Common myeloid progenitor, CD34-positive (primary cell): ENCODE data around the gene HNRNPLL.

Experiments
- CTCF ChIA-PET: fragments of 350-600 bp; sonication (Branson Sonifier 250); formaldehyde crosslinking; loops from one replicate; lab custom pipeline; 2021; ENCODE audit warnings: antibody characterized with exemption; lab: Charles Lee
- POLR2A ChIA-PET: fragments of 350-600 bp; sonication (Branson Sonifier 250); formaldehyde crosslinking; loops from one replicate; lab custom pipeline; 2021; ENCODE audit warnings: antibody characterized with exemption; lab: Charles Lee
- DNase-seq, 3 donors: peaks; one replicate each; pipeline versions ENCODE4 v3.0.0 to v3.0.0-alpha.2; 2013
- H3K27ac ChIP-seq, 2 experiments: 1 replicate in 1 of 2; 2 replicates in 1 of 2; pipeline ENCODE4 v1.7.0; 2013; ENCODE audit warnings: inconsistent platforms in 2 of 2, low read length in 2 of 2, mild to moderate bottlenecking in 2 of 2, low read depth in 1 of 2, moderate library complexity in 1 of 2; ENCODE audit not compliant: severe bottlenecking in 2 of 2, insufficient read depth in 1 of 2, poor library complexity in 1 of 2
- H3K27me3 ChIP-seq, 5 experiments: replicated peaks in 2 of 5; 1 replicate in 3 of 5; 2 replicates in 2 of 5; pipeline versions ENCODE4 v1.6.1 to v1.7.0; 2013; ENCODE audit warnings: low read length in 4 of 5, mild to moderate bottlenecking in 2 of 5, moderate library complexity in 2 of 5, inconsistent platforms in 1 of 5; ENCODE audit not compliant: insufficient read depth in 5 of 5, control insufficient read depth in 4 of 5
- H3K36me3 ChIP-seq, 4 experiments: 1 replicate in 2 of 4; 2 replicates in 2 of 4; pipeline versions ENCODE4 v1.6.1 to v1.7.0; 2013; ENCODE audit warnings: low read length in 3 of 4, control low read depth in 1 of 4, mild to moderate bottlenecking in 1 of 4; ENCODE audit not compliant: control insufficient read depth in 4 of 4, insufficient read depth in 4 of 4
- H3K4me1 ChIP-seq, 4 experiments: 1 replicate in 3 of 4; 2 replicates in 1 of 4; pipeline versions ENCODE4 v1.6.1 to v1.7.1; 2013; ENCODE audit warnings: low read length in 3 of 4, mild to moderate bottlenecking in 3 of 4, control low read depth in 1 of 4, inconsistent platforms in 1 of 4, moderate library complexity in 1 of 4; ENCODE audit not compliant: control insufficient read depth in 4 of 4, insufficient read depth in 4 of 4; ENCODE audit errors: control extremely low read depth in 1 of 4
- H3K4me3 ChIP-seq, 7 experiments: 1 replicate in 4 of 7; 2 replicates in 3 of 7; pipeline versions ENCODE4 v1.5.1 to v1.7.0; 2013; ENCODE audit warnings: mild to moderate bottlenecking in 7 of 7, low read length in 6 of 7, moderate library complexity in 6 of 7, inconsistent platforms in 2 of 7, low read depth in 2 of 7, control low read depth in 1 of 7; ENCODE audit not compliant: insufficient read depth in 4 of 7, control insufficient read depth in 1 of 7; ENCODE audit errors: extremely low read depth in 1 of 7
- H3K9me3 ChIP-seq, 5 experiments: 1 replicate in 4 of 5; 2 replicates in 1 of 5; pipeline versions ENCODE4 v1.6.1 to v1.7.1; 2013; ENCODE audit warnings: low read length in 4 of 5, mild to moderate bottlenecking in 2 of 5, inconsistent platforms in 1 of 5, low read depth in 1 of 5, moderate library complexity in 1 of 5; ENCODE audit not compliant: control insufficient read depth in 4 of 5, insufficient read depth in 2 of 5; ENCODE audit errors: control extremely low read depth in 1 of 5
- WGBS: methylation state at CpG from one replicate; pipeline ENCODE4 v1.1.5; 2013; ENCODE audit not compliant: insufficient coverage; 5-methylcytosine and 5-hydroxymethylcytosine counted together

HNRNPLL gene

DNA sequence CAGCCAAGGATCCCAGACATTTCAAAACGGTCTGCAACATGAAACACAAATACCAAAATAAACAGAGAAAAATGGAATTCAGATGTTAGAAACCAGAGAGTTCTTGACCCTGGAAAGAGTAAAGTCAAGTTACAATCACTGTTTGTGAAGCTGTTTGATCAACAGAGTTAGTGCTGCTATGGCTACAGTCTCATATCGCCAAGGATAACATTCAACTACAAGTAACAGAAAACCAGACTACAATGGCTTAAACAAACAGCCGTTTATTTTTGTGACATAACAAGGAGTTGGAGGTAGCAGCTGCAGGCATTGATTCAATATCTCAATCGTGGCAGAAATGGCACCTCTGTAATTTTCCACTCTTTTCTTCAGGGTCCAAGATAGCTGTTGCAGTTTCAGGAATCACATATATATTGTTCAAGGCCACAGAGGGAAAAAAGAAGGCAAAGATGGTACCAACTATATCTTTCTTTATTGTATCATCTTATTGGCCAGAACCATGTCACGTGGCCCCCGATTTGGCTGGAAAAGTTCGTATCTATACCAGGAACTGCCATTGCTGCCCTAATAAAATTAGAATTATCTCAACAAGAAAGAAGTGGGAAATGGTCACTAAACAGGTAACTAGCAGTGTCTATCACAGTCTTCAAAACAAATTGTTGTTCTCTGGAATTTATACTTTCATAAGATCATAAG lies 17.7 kb upstream of the HNRNPLL start:
- ChIA-PET CTCF (interaction anchor here (0.8 to 3.3 kb wide), 10 partner anchors 14 to 104 kb away, joined by 3 to 11 read pairs (median 3); no protein-coding TSS in a partner anchor), POLR2A (interaction anchor here (0.8 kb wide), 1 partner anchor 32 kb away, joined by 3 read pairs; no protein-coding TSS in a partner anchor)
- WGBS = 77% methylated on average over 2 of the region's 7 CpGs
- H3K27ac ChIP-seq = no peak overlapping the region
- H3K36me3 ChIP-seq = no peaks in the 10 kb centered on the region
- H3K27me3 ChIP-seq = peaks cover 0 to 18% (median 0%) of the 10 kb centered on the region in 5 experiments
- no peak overlapping the region for H3K4me3 ChIP-seq
- H3K4me1 ChIP-seq = peaks cover 8 to 36% (median 16%) of the 10 kb centered on the region in 4 experiments
- H3K9me3 ChIP-seq = no peaks in the 10 kb centered on the region
- peak in 2 of 3 donors; percentile 35 to 52 for DNase-seq

DNA sequence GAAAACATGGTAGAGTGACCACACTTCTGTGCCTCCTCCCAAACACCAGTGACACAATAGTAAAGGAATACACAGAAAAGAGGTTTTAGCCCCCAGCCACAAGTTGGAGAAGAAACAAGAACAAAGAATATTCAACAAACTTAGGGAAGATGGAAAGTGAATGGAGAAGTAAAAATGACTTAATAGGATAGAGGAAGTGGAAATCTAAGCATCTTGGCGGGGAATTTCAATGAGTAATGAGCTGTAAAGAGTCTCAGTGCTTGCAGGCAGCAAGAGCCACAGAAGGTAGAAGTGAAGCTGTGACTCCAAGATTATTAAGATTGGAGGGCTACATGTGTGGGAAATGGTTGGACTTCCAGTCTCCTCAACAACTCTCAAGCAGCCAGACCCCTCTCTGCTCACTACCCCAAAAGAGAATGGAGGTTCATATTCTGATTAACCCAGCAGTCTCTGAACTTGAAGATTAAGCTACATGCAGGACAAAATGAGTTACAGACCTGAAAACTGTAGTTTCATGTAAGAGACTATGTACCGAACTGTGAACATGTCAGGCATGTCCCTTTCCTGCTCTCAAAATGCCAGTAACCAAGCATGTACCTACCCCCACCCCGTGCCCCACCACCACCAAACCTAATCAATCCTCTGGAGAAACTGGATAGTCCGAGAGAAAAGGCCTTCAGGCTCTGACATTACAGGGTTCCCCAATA lies 16.9 kb upstream of the HNRNPLL start:
- CTCF ChIA-PET = interaction anchor here (0.8 to 3.3 kb wide), 8 partner anchors 13 to 105 kb away, joined by 3 to 11 read pairs (median 4); no protein-coding TSS in a partner anchor
- Histone ChIP-seq H3K9me3 (no peaks in the 10 kb centered on the region), H3K27me3 (peaks cover 0 to 16% (median 0%) of the 10 kb centered on the region in 5 experiments), H3K4me3 (no peak overlapping the region), H3K36me3 (no peaks in the 10 kb centered on the region), H3K4me1 (peaks cover 8 to 36% (median 16%) of the 10 kb centered on the region in 4 experiments), H3K27ac (no peak overlapping the region)
- POLR2A ChIA-PET = no interaction called here
- 78% methylated on average over 3 of the region's 4 CpGs for WGBS
- peak in 2 of 3 donors; percentile 74 to 82 for DNase-seq

DNA sequence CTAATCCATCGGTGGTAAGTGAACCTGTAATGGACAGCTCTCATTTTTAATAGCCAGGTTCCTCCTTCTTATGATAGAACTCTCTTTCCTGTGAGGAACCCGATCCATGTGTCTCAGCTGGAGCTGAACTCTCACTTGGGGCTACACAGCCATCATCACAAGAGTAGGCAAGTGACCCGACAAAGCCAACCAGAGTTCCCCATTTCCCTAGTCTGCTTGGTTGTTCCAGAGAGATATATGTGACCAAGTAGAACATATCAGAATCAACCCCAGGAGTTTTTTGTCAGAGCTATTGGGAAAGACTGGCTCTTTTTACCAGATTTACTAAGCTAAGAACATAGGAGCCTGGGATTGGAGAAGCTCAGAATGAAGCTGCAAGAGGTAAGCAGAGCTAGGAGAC lies 14.6 kb upstream of the HNRNPLL start:
- WGBS = 93% methylated on average over 3 of the region's 3 CpGs
- H3K4me3 ChIP-seq = no peak overlapping the region
- ChIA-PET CTCF (interaction anchor here (0.7 to 2.9 kb wide), 3 partner anchors 13 to 323 kb away, joined by 3 to 11 read pairs (median 4); partner anchors contain the start of gene GALM), POLR2A (no interaction called here)
- H3K27me3 ChIP-seq = peaks cover 0 to 15% (median 0%) of the 10 kb centered on the region in 5 experiments
- H3K9me3 ChIP-seq = no peaks in the 10 kb centered on the region
- H3K27ac ChIP-seq = no peak overlapping the region
- peaks cover 2 to 33% (median 22%) of the 10 kb centered on the region in 4 experiments for H3K4me1 ChIP-seq
- no peak for DNase-seq
- no peaks in the 10 kb centered on the region for H3K36me3 ChIP-seq

DNA sequence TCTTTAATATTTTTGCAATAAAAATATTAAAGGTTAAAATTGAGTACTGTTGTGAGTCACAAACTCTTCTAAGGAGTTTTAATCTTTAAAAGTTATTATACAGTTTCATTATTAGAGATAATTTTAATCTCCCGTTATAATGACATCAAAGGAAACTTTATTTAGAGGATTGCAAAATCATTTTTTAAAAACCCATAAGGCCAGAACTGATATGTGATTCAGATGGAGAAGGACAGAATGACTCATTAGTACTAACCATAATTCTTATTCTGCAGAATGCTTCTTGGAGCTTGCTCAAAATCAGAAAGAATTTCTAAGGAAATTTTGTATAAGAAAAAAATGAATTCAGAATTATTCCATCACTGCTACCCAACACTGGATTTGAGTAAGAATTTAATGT lies 12.5 kb upstream of the HNRNPLL start:
- ChIA-PET POLR2A (no interaction called here), CTCF (interaction anchor here (0.8 to 1.3 kb wide), 2 partner anchors 8 to 615 kb away, joined by 3 to 5 read pairs; no protein-coding TSS in a partner anchor)
- WGBS = no CpG with 5 or more reads among the region's 1 CpG
- no peak overlapping the region for H3K4me3 ChIP-seq
- peaks cover 0 to 5% (median 0%) of the 10 kb centered on the region in 5 experiments for H3K9me3 ChIP-seq
- H3K27me3 ChIP-seq = peaks cover 0 to 17% (median 2%) of the 10 kb centered on the region in 5 experiments
- H3K36me3 ChIP-seq = no peaks in the 10 kb centered on the region
- H3K27ac ChIP-seq = no peak overlapping the region
- H3K4me1 ChIP-seq = peaks cover 2 to 25% (median 18%) of the 10 kb centered on the region in 4 experiments
- DNase-seq = peak in 1 of 3 donors; percentile 54

DNA sequence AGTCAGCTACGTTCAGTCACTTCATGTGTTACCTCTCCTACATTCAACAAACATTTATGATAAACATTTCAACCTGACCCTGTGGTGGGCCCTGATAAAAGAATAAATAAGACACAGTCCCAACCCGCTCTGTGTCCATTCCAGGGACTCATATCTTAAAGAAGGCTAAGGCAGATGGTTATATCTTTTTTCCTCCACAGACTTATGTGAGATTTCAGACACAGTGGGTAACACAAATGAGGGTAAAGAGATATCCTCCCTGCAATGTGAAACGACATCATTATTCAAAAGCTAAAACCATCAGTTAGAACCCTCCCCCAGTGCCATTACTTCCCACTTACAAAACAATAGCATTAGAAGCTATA lies 11.1 kb upstream of the HNRNPLL start:
- 100% methylated on average over 2 of the region's 3 CpGs for WGBS
- no peaks in the 10 kb centered on the region for H3K36me3 ChIP-seq
- CTCF ChIA-PET = interaction anchor here (1.3 to 2.4 kb wide), 2 partner anchors 29 to 32 kb away, joined by 3 to 8 read pairs; no protein-coding TSS in a partner anchor
- H3K27ac ChIP-seq = peak overlapping the region in 1 of 2 experiments; percentile 32
- peak in 2 of 3 donors; percentile 43 to 72 for DNase-seq
- H3K27me3 ChIP-seq = peaks cover 0 to 22% (median 9%) of the 10 kb centered on the region in 5 experiments
- POLR2A ChIA-PET = interaction anchor here (1.2 kb wide), 1 partner anchor 15 kb away, joined by 3 read pairs; no protein-coding TSS in a partner anchor
- H3K9me3 ChIP-seq = peaks cover 0 to 9% (median 0%) of the 10 kb centered on the region in 5 experiments
- peaks cover 0 to 16% (median 10%) of the 10 kb centered on the region in 4 experiments for H3K4me1 ChIP-seq
- no peak overlapping the region for H3K4me3 ChIP-seq

DNA sequence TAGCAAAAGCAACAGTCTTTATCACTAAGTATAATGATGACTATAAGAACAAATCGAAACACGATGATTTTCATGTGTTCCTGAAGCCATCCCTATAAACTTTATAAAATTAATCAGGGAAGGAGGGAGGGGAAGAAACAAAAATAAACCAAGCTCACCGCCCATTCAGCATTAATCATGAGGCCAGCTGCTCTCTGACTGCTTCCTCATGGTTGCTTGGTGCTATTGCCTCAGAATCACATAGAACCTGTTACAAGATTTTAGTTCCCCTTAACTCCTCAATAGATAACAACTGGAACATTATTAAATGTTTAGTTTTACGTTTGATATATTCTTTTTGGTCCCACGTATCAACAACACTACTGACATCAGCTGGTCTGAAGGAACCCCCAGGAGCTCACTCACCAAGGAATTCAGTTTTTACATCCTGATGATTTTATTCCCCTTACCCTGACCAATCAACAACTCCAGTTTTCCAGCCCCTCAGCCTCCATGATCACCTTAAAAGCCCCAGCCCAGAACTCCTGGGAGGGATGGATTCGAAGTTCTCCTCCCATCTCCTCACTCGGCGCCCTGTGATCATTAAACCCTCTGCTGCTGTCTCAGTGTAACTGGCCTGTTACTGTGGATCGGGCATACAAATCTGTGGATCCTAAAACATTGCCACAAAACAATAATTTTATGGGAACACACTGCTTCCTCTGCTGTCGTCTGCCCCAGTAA lies 10.6 kb upstream of the HNRNPLL start:
- ChIA-PET CTCF (interaction anchor here (1.3 to 2.4 kb wide), 2 partner anchors 29 to 31 kb away, joined by 3 to 8 read pairs; no protein-coding TSS in a partner anchor), POLR2A (no interaction called here)
- Histone ChIP-seq H3K27me3 (peaks cover 0 to 24% (median 11%) of the 10 kb centered on the region in 5 experiments), H3K27ac (peak overlapping the region in 1 of 2 experiments; percentile 32), H3K4me1 (peaks cover 0 to 16% (median 10%) of the 10 kb centered on the region in 4 experiments), H3K4me3 (no peak overlapping the region), H3K9me3 (peaks cover 0 to 12% (median 0%) of the 10 kb centered on the region in 5 experiments), H3K36me3 (no peaks in the 10 kb centered on the region)
- 46% methylated on average over 6 of the region's 10 CpGs for WGBS
- DNase-seq = peak in 2 of 3 donors; percentile 73 to 81
